Fibroblast of mammary gland (primary cell): Measurements from ENCODE around the gene CCL19.
A peak's percentile ranks its signal among the peaks of the same experiment; 100 is the strongest.

Experiments
- DNase-seq: peaks from one replicate; pipeline ENCODE4 v3.0.0-alpha.2; 2010; ENCODE audit warnings: low read depth
- H3K4me3 ChIP-seq: 2 replicates; pipeline ENCODE4 v1.5.1; 2011; ENCODE audit warnings: low read depth, mild to moderate bottlenecking, low read length, moderate library complexity; ENCODE audit not compliant: control insufficient read depth
- TF ChIP-seq, protein P1 (sequence below): conservative IDR thresholded peaks from 2 replicates; pipeline ENCODE4 v1.5.1; 2011; ENCODE audit warnings: low read depth, low read length, inconsistent platforms; ENCODE audit not compliant: control insufficient read depth, insufficient read depth

The CCL19 gene

DNA sequence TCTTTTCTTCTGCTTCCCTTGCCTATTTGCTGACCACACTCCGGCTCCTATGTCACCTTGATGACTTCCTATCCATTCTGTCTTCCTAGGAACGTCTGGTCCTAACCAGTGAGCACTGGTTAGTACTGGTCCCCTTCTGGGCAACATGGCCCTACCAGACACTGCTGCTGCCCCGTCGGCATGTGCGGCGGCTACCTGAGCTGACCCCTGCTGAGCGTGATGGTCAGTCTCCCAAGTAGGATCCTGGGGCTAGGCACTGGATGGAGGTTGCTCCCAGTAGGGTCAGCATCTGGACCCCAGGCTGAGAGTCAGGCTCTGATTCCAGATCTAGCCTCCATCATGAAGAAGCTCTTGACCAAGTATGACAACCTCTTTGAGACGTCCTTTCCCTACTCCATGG lies 42.4 kb downstream of the CCL19 start:
- no peak overlapping the region for H3K4me3 ChIP-seq
- TF ChIP-seq, protein P1, sequence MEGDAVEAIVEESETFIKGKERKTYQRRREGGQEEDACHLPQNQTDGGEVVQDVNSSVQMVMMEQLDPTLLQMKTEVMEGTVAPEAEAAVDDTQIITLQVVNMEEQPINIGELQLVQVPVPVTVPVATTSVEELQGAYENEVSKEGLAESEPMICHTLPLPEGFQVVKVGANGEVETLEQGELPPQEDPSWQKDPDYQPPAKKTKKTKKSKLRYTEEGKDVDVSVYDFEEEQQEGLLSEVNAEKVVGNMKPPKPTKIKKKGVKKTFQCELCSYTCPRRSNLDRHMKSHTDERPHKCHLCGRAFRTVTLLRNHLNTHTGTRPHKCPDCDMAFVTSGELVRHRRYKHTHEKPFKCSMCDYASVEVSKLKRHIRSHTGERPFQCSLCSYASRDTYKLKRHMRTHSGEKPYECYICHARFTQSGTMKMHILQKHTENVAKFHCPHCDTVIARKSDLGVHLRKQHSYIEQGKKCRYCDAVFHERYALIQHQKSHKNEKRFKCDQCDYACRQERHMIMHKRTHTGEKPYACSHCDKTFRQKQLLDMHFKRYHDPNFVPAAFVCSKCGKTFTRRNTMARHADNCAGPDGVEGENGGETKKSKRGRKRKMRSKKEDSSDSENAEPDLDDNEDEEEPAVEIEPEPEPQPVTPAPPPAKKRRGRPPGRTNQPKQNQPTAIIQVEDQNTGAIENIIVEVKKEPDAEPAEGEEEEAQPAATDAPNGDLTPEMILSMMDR = no peak
- no peak for DNase-seq

DNA sequence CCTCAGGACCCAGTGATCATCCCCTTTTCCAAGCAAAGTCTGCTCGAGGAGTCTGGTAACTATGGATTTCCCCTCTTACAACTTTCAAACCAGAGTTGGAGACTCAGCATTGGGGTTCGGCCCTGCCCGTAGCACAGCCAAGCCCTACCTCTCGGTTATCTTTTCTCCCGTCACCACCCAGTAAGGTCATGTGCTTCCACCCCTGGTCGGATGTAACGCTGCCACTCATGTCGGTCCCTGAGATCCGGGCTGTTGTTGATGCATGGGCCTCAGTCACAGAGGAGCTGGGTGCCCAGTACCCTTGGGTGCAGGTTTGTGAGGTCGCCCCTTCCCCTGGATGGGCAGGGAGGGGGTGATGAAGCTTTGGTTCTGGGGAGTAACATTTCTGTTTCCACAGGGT lies 43.4 kb downstream of the CCL19 start:
- peak overlapping the region; percentile 56 for H3K4me3 ChIP-seq
- TF ChIP-seq, protein P1 = no peak
- DNase-seq = no peak

GRCh38 chr9:34647084-34647403 lies 44.0 kb downstream of the CCL19 start:
- no peak for DNase-seq
- peak overlapping the region; percentile 56 for H3K4me3 ChIP-seq
- TF ChIP-seq, protein P1 = no peak

- H3K4me3 ChIP-seq = peak within 1 kb of the TSS; percentile 56
- TF ChIP-seq, protein P1 = peak; percentile 43
- DNase-seq = peak; percentile 77
Measured at GRCh38 chr9:34646211-34647083, 44.6 kb downstream of the CCL19 start, which contains the start of gene GALT. TSS of gene GALT (plus strand) at chr9:34646675. CDS start at chr9:34646705, 30 bp downstream.

GRCh38 chr9:34644766-34645314 lies 46.2 kb downstream of the CCL19 start:
- TF ChIP-seq, protein P1 = no peak
- H3K4me3 ChIP-seq = no peak overlapping the region
- no peak for DNase-seq

- DNase-seq = no peak
- no peak overlapping the region for H3K4me3 ChIP-seq
- TF ChIP-seq, protein P1 = no peak
Measured at GRCh38 chr9:34642679-34643078, 48.4 kb downstream of the CCL19 start.
